ENCODE data around the gene CDHR5. TPM values are rescaled to one million over a fixed set of nuclear protein-coding genes. Genes with fewer than 3 reads are reported as not detected.

CDHR5 gene
- total RNA-seq, 5 donors from 2014 or later (not counting 1 experiment from before 2014, with no cell fraction given), result 0.26 to 0.29 TPM; not detected in 3

GRCh38 chr11:626475-627307 is 1.9 kb upstream of the CDHR5 start, which contains the start of gene SCT:
Gene SCT, minus strand, starts transcription at chr11:627181. Its CDS starts 38 bp downstream, at chr11:627143.
- POLR2A ChIA-PET, result no interaction called here
- Mint-ChIP-seq H3K9me3 (no peaks in the 10 kb centered on the region), H3K4me3 (peak within 1 kb of the TSS in 2 of 3 donors; percentile 3 to 71), H3K27ac (no peak within 1 kb of the TSS), H3K27me3 (peaks cover 22 to 33% of the 10 kb centered on the region in 2 donors), H3K4me1 (peaks cover 19 to 21% (median 20%) of the 10 kb centered on the region in 3 donors), H3K36me3 (no peaks in the 10 kb centered on the region)
- WGBS (ENCODE audit: insufficient coverage), result 8% methylated on average over 72 of the region's 72 CpGs
- Histone ChIP-seq H3K4me1 (ENCODE audit: control insufficient read depth in 1 of 2, extremely low read depth in 1 of 2, insufficient read depth in 2 of 2, low read length in 2 of 2) (peaks cover 6 to 20% of the 10 kb centered on the region in 2 experiments), H3K4me3 (ENCODE audit: control insufficient read depth in 1 of 2, extremely low read depth in 1 of 2, low read length in 1 of 2) (no peak within 1 kb of the TSS), H3K27ac (ENCODE audit: low read length) (no peak within 1 kb of the TSS), H3K27me3 (replicated peaks in 1 of 2; ENCODE audit: control insufficient read depth in 2 of 2, extremely low read depth in 1 of 2, insufficient read depth in 2 of 2, low read length in 1 of 2) (peaks cover 0 to 66% of the 10 kb centered on the region in 2 experiments), H3K36me3 (ENCODE audit: control insufficient read depth in 2 of 2, extremely low read depth in 1 of 2, insufficient read depth in 1 of 2, low read length in 1 of 2) (no peaks in the 10 kb centered on the region), H3K9me3 (no peaks in the 10 kb centered on the region)
- CTCF ChIA-PET, result interaction anchor here in 1 of 2 donors (0.6 kb wide), 1 partner anchor 72 kb away, joined by 3 read pairs; no protein-coding TSS in a partner anchor
- DNase-seq (no peak), ATAC-seq (replicated peaks in 1 of 4) (no peak)

GRCh38 chr11:625636-626268 is 997 bp upstream of the CDHR5 start:
- no peaks in the 10 kb centered on the region for H3K36me3 ChIP-seq (ENCODE audit: control insufficient read depth in 2 of 2, extremely low read depth in 1 of 2, insufficient read depth in 1 of 2, low read length in 1 of 2)
- H3K4me3 ChIP-seq (ENCODE audit: control insufficient read depth in 1 of 2, extremely low read depth in 1 of 2, low read length in 1 of 2), result no peak overlapping the region
- H3K4me1 ChIP-seq (ENCODE audit: control insufficient read depth in 1 of 2, extremely low read depth in 1 of 2, insufficient read depth in 2 of 2, low read length in 2 of 2), result peaks cover 6 to 20% of the 10 kb centered on the region in 2 experiments
- no peaks in the 10 kb centered on the region for H3K9me3 Mint-ChIP-seq
- DNase-seq (no peak), ATAC-seq (replicated peaks in 1 of 4) (no peak)
- peaks cover 19 to 21% (median 20%) of the 10 kb centered on the region in 3 donors for H3K4me1 Mint-ChIP-seq
- ChIA-PET POLR2A (no interaction called here), CTCF (no interaction called here)
- 86% methylated on average over 14 of the region's 22 CpGs for WGBS (ENCODE audit: insufficient coverage)
- H3K4me3 Mint-ChIP-seq, result no peak overlapping the region
- no peak overlapping the region for H3K27ac ChIP-seq (ENCODE audit: low read length)
- peaks cover 0 to 66% of the 10 kb centered on the region in 2 experiments for H3K27me3 ChIP-seq (replicated peaks in 1 of 2; ENCODE audit: control insufficient read depth in 2 of 2, extremely low read depth in 1 of 2, insufficient read depth in 2 of 2, low read length in 1 of 2)
- H3K27ac Mint-ChIP-seq, result no peak overlapping the region
- H3K9me3 ChIP-seq, result no peaks in the 10 kb centered on the region
- no peaks in the 10 kb centered on the region for H3K36me3 Mint-ChIP-seq
- peaks cover 22 to 33% of the 10 kb centered on the region in 2 donors for H3K27me3 Mint-ChIP-seq

GRCh38 chr11:623999-624704 is 603 bp downstream of the CDHR5 start:
- Mint-ChIP-seq H3K4me1 (peaks cover 14 to 16% (median 14%) of the 10 kb centered on the region in 3 donors), H3K4me3 (no peak overlapping the region), H3K36me3 (no peaks in the 10 kb centered on the region), H3K9me3 (no peaks in the 10 kb centered on the region), H3K27me3 (peaks cover 18 to 28% of the 10 kb centered on the region in 2 donors), H3K27ac (no peak overlapping the region)
- Histone ChIP-seq H3K9me3 (no peaks in the 10 kb centered on the region), H3K4me1 (ENCODE audit: control insufficient read depth in 1 of 2, extremely low read depth in 1 of 2, insufficient read depth in 2 of 2, low read length in 2 of 2) (peaks cover 4 to 18% of the 10 kb centered on the region in 2 experiments), H3K27me3 (replicated peaks in 1 of 2; ENCODE audit: control insufficient read depth in 2 of 2, extremely low read depth in 1 of 2, insufficient read depth in 2 of 2, low read length in 1 of 2) (peaks cover 0 to 61% of the 10 kb centered on the region in 2 experiments), H3K27ac (ENCODE audit: low read length) (no peak overlapping the region), H3K4me3 (ENCODE audit: control insufficient read depth in 1 of 2, extremely low read depth in 1 of 2, low read length in 1 of 2) (no peak overlapping the region), H3K36me3 (ENCODE audit: control insufficient read depth in 2 of 2, extremely low read depth in 1 of 2, insufficient read depth in 1 of 2, low read length in 1 of 2) (no peaks in the 10 kb centered on the region)
- 88% methylated on average over 25 of the region's 25 CpGs for WGBS (ENCODE audit: insufficient coverage)
- CTCF ChIA-PET, result no interaction called here
- DNase-seq (no peak), ATAC-seq (replicated peaks in 1 of 4) (no peak)
- POLR2A ChIA-PET, result no interaction called here

GRCh38 chr11:623349-623869 is 1.3 kb downstream of the CDHR5 start:
- WGBS (ENCODE audit: insufficient coverage), result 88% methylated on average over 7 of the region's 15 CpGs
- H3K36me3 Mint-ChIP-seq, result no peaks in the 10 kb centered on the region
- ATAC-seq (replicated peaks in 1 of 4), result no peak
- Histone ChIP-seq H3K36me3 (ENCODE audit: control insufficient read depth in 2 of 2, extremely low read depth in 1 of 2, insufficient read depth in 1 of 2, low read length in 1 of 2) (no peaks in the 10 kb centered on the region), H3K27me3 (replicated peaks in 1 of 2; ENCODE audit: control insufficient read depth in 2 of 2, extremely low read depth in 1 of 2, insufficient read depth in 2 of 2, low read length in 1 of 2) (peaks cover 0 to 59% of the 10 kb centered on the region in 2 experiments), H3K4me1 (ENCODE audit: control insufficient read depth in 1 of 2, extremely low read depth in 1 of 2, insufficient read depth in 2 of 2, low read length in 2 of 2) (peaks cover 1 to 10% of the 10 kb centered on the region in 2 experiments), H3K9me3 (no peaks in the 10 kb centered on the region), H3K27ac (ENCODE audit: low read length) (no peak overlapping the region), H3K4me3 (ENCODE audit: control insufficient read depth in 1 of 2, extremely low read depth in 1 of 2, low read length in 1 of 2) (no peak overlapping the region)
- CTCF ChIA-PET, result interaction anchor here in 1 of 2 donors (0.6 kb wide), 1 partner anchor 117 kb away, joined by 3 read pairs; no protein-coding TSS in a partner anchor
- H3K4me3 Mint-ChIP-seq, result no peak overlapping the region
- peaks cover 13 to 21% of the 10 kb centered on the region in 2 donors for H3K27me3 Mint-ChIP-seq
- no peaks in the 10 kb centered on the region for H3K9me3 Mint-ChIP-seq
- POLR2A ChIA-PET, result no interaction called here
- H3K4me1 Mint-ChIP-seq, result peaks cover 6 to 8% (median 7%) of the 10 kb centered on the region in 3 donors
- no peak overlapping the region for H3K27ac Mint-ChIP-seq
- DNase-seq, result no peak

- DNase-seq (no peak), ATAC-seq (replicated peaks in 1 of 4) (no peak)
- Mint-ChIP-seq H3K27ac (no peak overlapping the region), H3K27me3 (peaks cover 4 to 11% of the 10 kb centered on the region in 2 donors), H3K4me3 (no peak overlapping the region), H3K4me1 (no peaks in the 10 kb centered on the region), H3K36me3 (no peaks in the 10 kb centered on the region), H3K9me3 (no peaks in the 10 kb centered on the region)
- ChIA-PET CTCF (no interaction called here), POLR2A (no interaction called here)
- Histone ChIP-seq H3K27ac (ENCODE audit: low read length) (no peak overlapping the region), H3K36me3 (ENCODE audit: control insufficient read depth in 2 of 2, extremely low read depth in 1 of 2, insufficient read depth in 1 of 2, low read length in 1 of 2) (no peaks in the 10 kb centered on the region), H3K4me1 (ENCODE audit: control insufficient read depth in 1 of 2, extremely low read depth in 1 of 2, insufficient read depth in 2 of 2, low read length in 2 of 2) (peaks cover 0 to 10% of the 10 kb centered on the region in 2 experiments), H3K27me3 (replicated peaks in 1 of 2; ENCODE audit: control insufficient read depth in 2 of 2, extremely low read depth in 1 of 2, insufficient read depth in 2 of 2, low read length in 1 of 2) (peaks cover 0 to 48% of the 10 kb centered on the region in 2 experiments), H3K4me3 (ENCODE audit: control insufficient read depth in 1 of 2, extremely low read depth in 1 of 2, low read length in 1 of 2) (no peak overlapping the region), H3K9me3 (no peaks in the 10 kb centered on the region)
- WGBS (ENCODE audit: insufficient coverage), result 80% methylated on average over 27 of the region's 27 CpGs
Measured at GRCh38 chr11:621838-622237, 2.9 kb downstream of the CDHR5 start.
